Type B pancreatic cell (in vitro differentiated cells): ENCODE results near the gene PPP1R1B. TPM values are rescaled to one million over a fixed set of nuclear protein-coding genes. Genes with fewer than 3 reads are reported as not detected.

ENCODE experiments used
- DNase-seq: peaks from one replicate; pipeline ENCODE4 v3.0.0; 2021; ENCODE audit warnings: mixed read lengths; ENCODE audit not compliant: unreplicated experiment; ENCODE audit errors: extremely low spot score
- H3K27ac Mint-ChIP-seq: 2 replicates; pipeline ENCODE4 v1.8.0; 2021; ENCODE audit warnings: mild to moderate bottlenecking, mixed read lengths
- H3K27me3 Mint-ChIP-seq: 2 replicates; pipeline ENCODE4 v1.8.0; 2021; ENCODE audit warnings: mixed read lengths
- H3K36me3 Mint-ChIP-seq: 2 replicates; pipeline ENCODE4 v1.8.0; 2021; ENCODE audit warnings: mixed read lengths
- H3K4me1 Mint-ChIP-seq: one replicate; pipeline ENCODE4 v1.8.0; 2021; ENCODE audit warnings: mixed read lengths; ENCODE audit not compliant: unreplicated experiment
- H3K4me3 Mint-ChIP-seq: 2 replicates; pipeline ENCODE4 v1.8.0; 2021; ENCODE audit warnings: mild to moderate bottlenecking, mixed read lengths
- H3K9me3 Mint-ChIP-seq: 2 replicates; pipeline ENCODE4 v1.8.0; 2021; ENCODE audit warnings: mixed read lengths
- total RNA-seq: library from RNA; stranded (reverse); gene quantifications from 2 replicates; pipeline ENCODE4 v1.2.1, GENCODE V29; 2021; ENCODE audit warnings: low replicate concordance
- TF ChIP-seq, protein P1 (sequence below): fragments of 200-600 bp; sonication (generic); conservative IDR thresholded peaks from 2 replicates; pipeline ENCODE4 v1.5.0; 2021; ENCODE audit warnings: antibody characterized with exemption, mild to moderate bottlenecking

The PPP1R1B gene
- total RNA-seq, 1 donor from 2014 or later = 3.7 TPM

GRCh38 chr17:39632153-39632941, 5.6 kb downstream of the PPP1R1B start:
- TF ChIP-seq, protein P1, sequence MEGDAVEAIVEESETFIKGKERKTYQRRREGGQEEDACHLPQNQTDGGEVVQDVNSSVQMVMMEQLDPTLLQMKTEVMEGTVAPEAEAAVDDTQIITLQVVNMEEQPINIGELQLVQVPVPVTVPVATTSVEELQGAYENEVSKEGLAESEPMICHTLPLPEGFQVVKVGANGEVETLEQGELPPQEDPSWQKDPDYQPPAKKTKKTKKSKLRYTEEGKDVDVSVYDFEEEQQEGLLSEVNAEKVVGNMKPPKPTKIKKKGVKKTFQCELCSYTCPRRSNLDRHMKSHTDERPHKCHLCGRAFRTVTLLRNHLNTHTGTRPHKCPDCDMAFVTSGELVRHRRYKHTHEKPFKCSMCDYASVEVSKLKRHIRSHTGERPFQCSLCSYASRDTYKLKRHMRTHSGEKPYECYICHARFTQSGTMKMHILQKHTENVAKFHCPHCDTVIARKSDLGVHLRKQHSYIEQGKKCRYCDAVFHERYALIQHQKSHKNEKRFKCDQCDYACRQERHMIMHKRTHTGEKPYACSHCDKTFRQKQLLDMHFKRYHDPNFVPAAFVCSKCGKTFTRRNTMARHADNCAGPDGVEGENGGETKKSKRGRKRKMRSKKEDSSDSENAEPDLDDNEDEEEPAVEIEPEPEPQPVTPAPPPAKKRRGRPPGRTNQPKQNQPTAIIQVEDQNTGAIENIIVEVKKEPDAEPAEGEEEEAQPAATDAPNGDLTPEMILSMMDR = no peak
- peaks cover 11% of the 10 kb centered on the region for H3K4me1 Mint-ChIP-seq
- H3K27ac Mint-ChIP-seq = peak overlapping the region; percentile 48
- H3K9me3 Mint-ChIP-seq = no peaks in the 10 kb centered on the region
- no peaks in the 10 kb centered on the region for H3K36me3 Mint-ChIP-seq
- DNase-seq = no peak
- H3K27me3 Mint-ChIP-seq = peaks cover 28% of the 10 kb centered on the region
- H3K4me3 Mint-ChIP-seq = no peak overlapping the region

DNA sequence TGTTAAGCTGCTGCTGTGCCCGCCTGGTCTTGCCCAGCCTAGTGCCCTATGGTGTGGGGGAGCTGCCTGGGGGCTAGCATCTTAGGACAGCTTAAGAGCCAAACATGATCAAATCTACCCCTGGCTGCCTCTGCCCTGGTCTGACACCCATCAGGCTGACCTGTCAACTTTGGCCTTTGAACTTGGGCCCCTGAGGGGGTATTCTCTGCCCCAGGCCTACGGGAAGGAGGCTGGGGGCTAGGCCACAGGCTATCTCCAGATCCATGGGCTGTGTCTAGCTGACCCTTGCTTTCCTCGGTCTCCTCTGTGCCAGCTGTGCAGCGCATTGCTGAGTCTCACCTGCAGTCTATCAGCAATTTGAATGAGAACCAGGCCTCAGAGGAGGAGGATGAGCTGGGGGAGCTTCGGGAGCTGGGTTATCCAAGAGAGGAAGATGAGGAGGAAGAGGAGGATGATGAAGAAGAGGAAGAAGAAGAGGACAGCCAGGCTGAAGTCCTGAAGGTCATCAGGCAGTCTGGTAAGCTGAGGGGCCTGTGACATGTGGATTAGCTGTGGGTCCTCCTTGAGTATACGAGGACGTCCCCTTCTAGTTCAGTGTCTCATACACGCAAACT, 6.9 kb downstream of the PPP1R1B start:
- Mint-ChIP-seq H3K4me1 (peaks cover 22% of the 10 kb centered on the region), H3K36me3 (no peaks in the 10 kb centered on the region), H3K27ac (no peak overlapping the region), H3K27me3 (peaks cover 18% of the 10 kb centered on the region), H3K4me3 (no peak overlapping the region), H3K9me3 (no peaks in the 10 kb centered on the region)
- TF ChIP-seq, protein P1 = no peak
- DNase-seq = no peak

DNA sequence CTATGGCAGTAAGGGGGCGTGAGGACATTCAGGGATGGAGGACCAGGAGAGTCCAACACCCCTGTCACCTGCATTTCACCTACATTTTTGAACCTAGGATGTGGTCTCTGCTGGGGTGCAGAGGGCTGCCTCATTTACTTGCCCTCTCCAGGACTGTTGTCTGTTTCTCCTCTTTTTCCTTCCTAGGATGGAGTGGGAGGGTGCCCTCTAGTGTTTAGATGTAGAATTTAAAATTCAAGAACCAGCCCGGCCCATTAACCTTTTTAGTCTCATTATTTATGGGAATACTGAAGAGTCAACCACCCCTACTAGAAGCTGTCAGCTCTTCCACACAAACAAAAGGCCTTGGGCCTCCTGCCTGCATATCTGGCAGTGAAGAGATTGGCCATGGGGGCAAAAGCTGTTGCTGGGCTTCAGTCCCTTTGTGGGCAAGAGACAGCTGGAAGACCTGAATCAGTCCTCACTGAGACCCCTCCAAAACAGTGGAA, 7.7 kb downstream of the PPP1R1B start:
- Mint-ChIP-seq H3K27me3 (peaks cover 13% of the 10 kb centered on the region), H3K36me3 (no peaks in the 10 kb centered on the region), H3K27ac (no peak overlapping the region), H3K4me1 (peaks cover 27% of the 10 kb centered on the region), H3K4me3 (peak overlapping the region; percentile 20), H3K9me3 (no peaks in the 10 kb centered on the region)
- DNase-seq = no peak
- TF ChIP-seq, protein P1 = peak; percentile 86

DNA sequence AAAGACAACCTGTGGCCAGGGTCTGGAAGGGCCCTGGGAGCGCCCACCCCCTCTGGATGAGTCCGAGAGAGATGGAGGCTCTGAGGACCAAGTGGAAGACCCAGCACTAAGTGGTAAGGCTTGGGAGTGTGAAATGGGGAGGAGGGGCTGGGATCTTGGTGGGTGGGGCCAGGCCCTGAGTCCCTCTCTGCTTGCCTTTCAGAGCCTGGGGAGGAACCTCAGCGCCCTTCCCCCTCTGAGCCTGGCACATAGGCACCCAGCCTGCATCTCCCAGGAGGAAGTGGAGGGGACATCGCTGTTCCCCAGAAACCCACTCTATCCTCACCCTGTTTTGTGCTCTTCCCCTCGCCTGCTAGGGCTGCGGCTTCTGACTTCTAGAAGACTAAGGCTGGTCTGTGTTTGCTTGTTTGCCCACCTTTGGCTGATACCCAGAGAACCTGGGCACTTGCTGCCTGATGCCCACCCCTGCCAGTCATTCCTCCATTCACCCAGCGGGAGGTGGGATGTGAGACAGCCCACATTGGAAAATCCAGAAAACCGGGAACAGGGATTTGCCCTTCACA, 8.9 kb downstream of the PPP1R1B start:
- H3K4me3 Mint-ChIP-seq = peak overlapping the region; percentile 91
- peaks cover 11% of the 10 kb centered on the region for H3K27me3 Mint-ChIP-seq
- TF ChIP-seq, protein P1 = no peak
- H3K9me3 Mint-ChIP-seq = no peaks in the 10 kb centered on the region
- H3K36me3 Mint-ChIP-seq = no peaks in the 10 kb centered on the region
- H3K27ac Mint-ChIP-seq = no peak overlapping the region
- no peak for DNase-seq
- H3K4me1 Mint-ChIP-seq = peaks cover 34% of the 10 kb centered on the region

- peaks cover 5% of the 10 kb centered on the region for H3K27me3 Mint-ChIP-seq
- TF ChIP-seq, protein P1 = no peak
- H3K27ac Mint-ChIP-seq = no peak overlapping the region
- no peak for DNase-seq
- H3K4me1 Mint-ChIP-seq = peaks cover 29% of the 10 kb centered on the region
- H3K9me3 Mint-ChIP-seq = no peaks in the 10 kb centered on the region
- no peaks in the 10 kb centered on the region for H3K36me3 Mint-ChIP-seq
- peak overlapping the region; percentile 91 for H3K4me3 Mint-ChIP-seq
These were observed 9.8 kb downstream of the PPP1R1B start for GRCh38 chr17:39636587-39636926.
